ENCODE measurements around the gene GPR173.

- TF ChIP-seq, protein P1, sequence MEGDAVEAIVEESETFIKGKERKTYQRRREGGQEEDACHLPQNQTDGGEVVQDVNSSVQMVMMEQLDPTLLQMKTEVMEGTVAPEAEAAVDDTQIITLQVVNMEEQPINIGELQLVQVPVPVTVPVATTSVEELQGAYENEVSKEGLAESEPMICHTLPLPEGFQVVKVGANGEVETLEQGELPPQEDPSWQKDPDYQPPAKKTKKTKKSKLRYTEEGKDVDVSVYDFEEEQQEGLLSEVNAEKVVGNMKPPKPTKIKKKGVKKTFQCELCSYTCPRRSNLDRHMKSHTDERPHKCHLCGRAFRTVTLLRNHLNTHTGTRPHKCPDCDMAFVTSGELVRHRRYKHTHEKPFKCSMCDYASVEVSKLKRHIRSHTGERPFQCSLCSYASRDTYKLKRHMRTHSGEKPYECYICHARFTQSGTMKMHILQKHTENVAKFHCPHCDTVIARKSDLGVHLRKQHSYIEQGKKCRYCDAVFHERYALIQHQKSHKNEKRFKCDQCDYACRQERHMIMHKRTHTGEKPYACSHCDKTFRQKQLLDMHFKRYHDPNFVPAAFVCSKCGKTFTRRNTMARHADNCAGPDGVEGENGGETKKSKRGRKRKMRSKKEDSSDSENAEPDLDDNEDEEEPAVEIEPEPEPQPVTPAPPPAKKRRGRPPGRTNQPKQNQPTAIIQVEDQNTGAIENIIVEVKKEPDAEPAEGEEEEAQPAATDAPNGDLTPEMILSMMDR (IDR thresholded peaks at IDR 0.05) = no peak
- TF ChIP-seq EP300 (IDR thresholded peaks at IDR 0.05) (no peak), POLR2A (IDR thresholded peaks at IDR 0.05) (no peak)
Measured at GRCh38 chrX:53031380-53031779, 17.2 kb upstream of the GPR173 start.
